Right lobe of liver (tissue), 6 donors: ENCODE measurements around the gene ENTHD1. TPM values are rescaled to one million over a fixed set of nuclear protein-coding genes. Genes with fewer than 3 reads are reported as not detected.

Experiments used
- ATAC-seq, 4 donors: fragments of 200-7000 bp; cut with Tn5 transposase; one replicate each; pipeline ENCODE4 v1.9.1; 2020; ENCODE audit warnings: mild to moderate bottlenecking in 4 of 4, moderate library complexity in 4 of 4
- DNase-seq, 3 donors: peaks; one replicate each; pipeline ENCODE4 v3.0.0-alpha.2; 2020
- H3K27ac ChIP-seq, 3 donors: fragments of 200-600 bp; one replicate each; pipeline ENCODE4 v1.8.0; 2022
- H3K27me3 ChIP-seq, 2 donors: fragments of 200-600 bp; one replicate each; pipeline ENCODE4 v1.8.0; 2022
- H3K36me3 ChIP-seq, 4 donors: fragments of 200-600 bp; sonication (generic) in 1 of 4; one replicate each; pipeline versions ENCODE4 v1.5.1 to v1.8.0; 2017 to 2022; ENCODE audit warnings: control low read depth in 1 of 4
- H3K4me1 ChIP-seq, 4 donors: fragments of 200-600 bp; sonication (generic) in 1 of 4; one replicate each; pipeline versions ENCODE4 v1.5.1 to v1.8.0; 2017 to 2022; ENCODE audit warnings: control low read depth in 1 of 4
- H3K4me3 ChIP-seq, 3 donors: fragments of 200-600 bp; one replicate each; pipeline ENCODE4 v1.8.0; 2022
- H3K9me3 ChIP-seq, 4 donors: fragments of 200-600 bp; sonication (generic) in 1 of 4; one replicate each; pipeline versions ENCODE4 v1.5.1 to v1.8.0; 2017 to 2022; ENCODE audit warnings: control low read depth in 1 of 4
- POLR2A ChIP-seq: fragments of 450-650 bp; IDR thresholded peaks from one replicate; pipeline ENCODE4 v1.6.1; 2017; ENCODE audit warnings: antibody characterized with exemption, mild to moderate bottlenecking
- WGBS: methylation state at CpG from one replicate; pipeline ENCODE4 v1.1.6; 2018; ENCODE audit warnings: low coverage, low lambda C conversion rate; ENCODE audit not compliant: insufficient coverage; ENCODE audit errors: missing lambda C conversion rate; 5-methylcytosine and 5-hydroxymethylcytosine counted together
- intact Hi-C, 2 donors: fragments of 100-400 bp; cut with DNase I; formaldehyde crosslinking; loops; one replicate each; pipeline versions ENCODE4 v1.11.2 to v1.14.1; 2022
- long read RNA-seq: library from polyadenylated mRNA; unstranded; transcript quantifications from one replicate; pipeline ENCODE4 v2.0.0, GENCODE V29; 2019
- total RNA-seq, 6 experiments: library from RNA; depleted of rRNA in 2 of 6; stranded (reverse); fragments of >200 nt in 2 of 6; fragmentation: NEBNext Ultra II Directional in 3 of 6; extraction: Animal tissue kit (Norgen Biotek cat#: 25700) in 3 of 6; gene quantifications; one replicate each; pipeline versions ENCODE4 v1.1.0 to v1.2.4, GENCODE V29; 2016 to 2023
- TF ChIP-seq, protein P1 (sequence below), 4 donors: fragments of 200-600 bp in 3 of 4; fragments of 450-650 bp in 1 of 4; IDR thresholded peaks; one replicate each; pipeline versions ENCODE4 v1.5.1 to v1.8.0; 2016 to 2022; ENCODE audit warnings: antibody characterized with exemption in 4 of 4, mild to moderate bottlenecking in 2 of 4
- donor health status: DM: no; HTN: yes; CAD: no.
- donor health status: DM: no; HTN: no; CAD: no.
- donor health status: DM: no; HTN: no; CAD: no.
- donor health status: DM: no; HTN: yes; CAD: no.
- donor health status: DM: no; HTN: yes; CAD: no.

ENTHD1 gene, protein sequence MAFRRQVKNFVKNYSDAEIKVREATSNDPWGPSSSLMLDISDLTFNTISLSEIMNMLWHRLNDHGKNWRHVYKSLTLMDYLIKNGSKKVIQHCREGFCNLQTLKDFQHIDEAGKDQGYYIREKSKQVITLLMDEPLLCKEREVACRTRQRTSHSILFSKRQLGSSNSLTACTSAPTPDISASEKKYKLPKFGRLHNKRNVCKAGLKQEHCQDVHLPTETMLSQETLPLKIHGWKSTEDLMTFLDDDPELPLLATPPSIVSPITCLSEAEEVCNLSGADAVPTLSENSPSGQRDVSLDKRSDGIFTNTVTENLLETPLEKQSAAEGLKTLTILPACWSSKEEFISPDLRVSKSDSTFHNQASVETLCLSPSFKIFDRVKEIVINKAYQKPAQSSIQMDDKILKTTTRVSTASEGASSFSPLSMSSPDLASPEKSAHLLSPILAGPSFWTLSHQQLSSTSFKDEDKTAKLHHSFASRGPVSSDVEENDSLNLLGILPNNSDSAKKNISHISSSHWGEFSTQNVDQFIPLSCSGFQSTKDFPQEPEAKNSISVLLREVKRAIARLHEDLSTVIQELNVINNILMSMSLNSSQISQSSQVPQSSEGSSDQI
- total RNA-seq, result not detected
- long read RNA-seq, result 0 reads

DNA sequence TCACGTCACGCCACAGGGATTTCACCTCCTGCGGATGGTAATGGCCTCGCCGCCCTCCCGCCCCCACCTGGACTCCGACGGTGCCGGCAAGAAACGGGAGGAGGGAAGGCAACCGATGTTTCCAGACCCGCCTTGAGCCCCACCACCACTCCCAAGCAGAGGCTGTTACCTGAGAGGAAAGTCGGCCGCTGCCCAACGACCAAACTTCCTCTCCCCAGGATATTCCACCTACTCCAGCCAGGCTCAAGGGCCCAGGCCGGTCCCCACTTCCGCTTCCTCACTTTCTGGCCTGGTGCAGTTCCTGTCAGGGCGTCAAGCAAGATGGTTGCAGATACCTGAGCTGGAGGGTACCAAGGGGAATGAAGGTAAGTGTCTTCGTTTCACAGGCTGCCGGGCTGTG lies at the start of gene ENTHD1:
TSS of gene ENTHD1 (minus strand) at position 235 of the 400 bp plus-strand sequence. CDS start 6,012 bp downstream, outside the sequence.
- Histone ChIP-seq H3K4me1 (no peaks in the 10 kb centered on the region), H3K4me3 (no peak within 1 kb of the TSS), H3K27ac (no peak within 1 kb of the TSS), H3K36me3 (no peaks in the 10 kb centered on the region), H3K27me3 (no peaks in the 10 kb centered on the region), H3K9me3 (no peaks in the 10 kb centered on the region)
- no peak for TF ChIP-seq POLR2A
- TF ChIP-seq, protein P1, sequence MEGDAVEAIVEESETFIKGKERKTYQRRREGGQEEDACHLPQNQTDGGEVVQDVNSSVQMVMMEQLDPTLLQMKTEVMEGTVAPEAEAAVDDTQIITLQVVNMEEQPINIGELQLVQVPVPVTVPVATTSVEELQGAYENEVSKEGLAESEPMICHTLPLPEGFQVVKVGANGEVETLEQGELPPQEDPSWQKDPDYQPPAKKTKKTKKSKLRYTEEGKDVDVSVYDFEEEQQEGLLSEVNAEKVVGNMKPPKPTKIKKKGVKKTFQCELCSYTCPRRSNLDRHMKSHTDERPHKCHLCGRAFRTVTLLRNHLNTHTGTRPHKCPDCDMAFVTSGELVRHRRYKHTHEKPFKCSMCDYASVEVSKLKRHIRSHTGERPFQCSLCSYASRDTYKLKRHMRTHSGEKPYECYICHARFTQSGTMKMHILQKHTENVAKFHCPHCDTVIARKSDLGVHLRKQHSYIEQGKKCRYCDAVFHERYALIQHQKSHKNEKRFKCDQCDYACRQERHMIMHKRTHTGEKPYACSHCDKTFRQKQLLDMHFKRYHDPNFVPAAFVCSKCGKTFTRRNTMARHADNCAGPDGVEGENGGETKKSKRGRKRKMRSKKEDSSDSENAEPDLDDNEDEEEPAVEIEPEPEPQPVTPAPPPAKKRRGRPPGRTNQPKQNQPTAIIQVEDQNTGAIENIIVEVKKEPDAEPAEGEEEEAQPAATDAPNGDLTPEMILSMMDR (IDR thresholded peaks at IDR 0.05), result no peak
- 59% methylated on average over 9 of the region's 20 CpGs for WGBS
- ATAC-seq (no peak), DNase-seq (no peak)
- intact Hi-C loops, result no loop called here

- Histone ChIP-seq H3K27me3 (no peaks in the 10 kb centered on the region), H3K4me1 (no peaks in the 10 kb centered on the region), H3K4me3 (no peak overlapping the region), H3K36me3 (no peaks in the 10 kb centered on the region), H3K9me3 (no peaks in the 10 kb centered on the region), H3K27ac (no peak overlapping the region)
- no peak for DNase-seq
- no peak for ATAC-seq
- TF ChIP-seq POLR2A, result no peak
- TF ChIP-seq, protein P1 (IDR thresholded peaks at IDR 0.05), result no peak
- 100% methylated on average over 1 of the region's 5 CpGs for WGBS
- intact Hi-C loops, result no loop called here
These were observed 49.8 kb upstream of the ENTHD1 start for GRCh38 chr22:39943337-39943736.

GRCh38 chr22:39942439-39943230 lies 49.1 kb upstream of the ENTHD1 start:
- Histone ChIP-seq H3K4me3 (no peak overlapping the region), H3K27ac (no peak overlapping the region), H3K27me3 (no peaks in the 10 kb centered on the region), H3K4me1 (no peaks in the 10 kb centered on the region), H3K9me3 (no peaks in the 10 kb centered on the region), H3K36me3 (no peaks in the 10 kb centered on the region)
- TF ChIP-seq POLR2A, result no peak
- TF ChIP-seq, protein P1 (IDR thresholded peaks at IDR 0.05), result no peak
- WGBS, result 68% methylated on average over 6 of the region's 8 CpGs
- intact Hi-C loops, result no loop called here
- DNase-seq, result no peak
- ATAC-seq, result no peak

- intact Hi-C loops, result no loop called here
- no peak for DNase-seq
- no peak overlapping the region for H3K27ac ChIP-seq
- no peaks in the 10 kb centered on the region for H3K27me3 ChIP-seq
- H3K4me1 ChIP-seq, result no peaks in the 10 kb centered on the region
- no peak overlapping the region for H3K4me3 ChIP-seq
- H3K36me3 ChIP-seq, result no peaks in the 10 kb centered on the region
- no peaks in the 10 kb centered on the region for H3K9me3 ChIP-seq
- no peak for ATAC-seq
- WGBS, result 70% methylated on average over 2 of the region's 2 CpGs
- TF ChIP-seq, protein P1 (IDR thresholded peaks at IDR 0.05), result no peak
These were observed 48.0 kb upstream of the ENTHD1 start for GRCh38 chr22:39941601-39942000.
